Measurements from ENCODE around the gene AGPAT4. TPM values are rescaled to one million over a fixed set of nuclear protein-coding genes. Genes with fewer than 3 reads are reported as not detected.

Gene AGPAT4
- total RNA-seq, 1 donor from 2014 or later, result 2.4 TPM

- no peak for DNase-seq (ENCODE audit: missing footprints)
- no peak for ATAC-seq
- intact Hi-C loops (cut with DNase I), result no loop called here
Observed at GRCh38 chr6:161217628-161218027, 56.2 kb downstream of the AGPAT4 start.

- DNase-seq (ENCODE audit: missing footprints) (no peak), ATAC-seq (no peak)
- intact Hi-C loops (cut with DNase I), result no loop called here
Observed at GRCh38 chr6:161216616-161217205, 57.1 kb downstream of the AGPAT4 start.

- ATAC-seq, result no peak
- intact Hi-C loops (cut with DNase I), result no loop called here
- DNase-seq (ENCODE audit: missing footprints), result no peak
Observed at GRCh38 chr6:161215876-161216615, 57.8 kb downstream of the AGPAT4 start.

GRCh38 chr6:161215193-161215592 lies 58.7 kb downstream of the AGPAT4 start:
- DNase-seq (ENCODE audit: missing footprints) (no peak), ATAC-seq (no peak)

DNA sequence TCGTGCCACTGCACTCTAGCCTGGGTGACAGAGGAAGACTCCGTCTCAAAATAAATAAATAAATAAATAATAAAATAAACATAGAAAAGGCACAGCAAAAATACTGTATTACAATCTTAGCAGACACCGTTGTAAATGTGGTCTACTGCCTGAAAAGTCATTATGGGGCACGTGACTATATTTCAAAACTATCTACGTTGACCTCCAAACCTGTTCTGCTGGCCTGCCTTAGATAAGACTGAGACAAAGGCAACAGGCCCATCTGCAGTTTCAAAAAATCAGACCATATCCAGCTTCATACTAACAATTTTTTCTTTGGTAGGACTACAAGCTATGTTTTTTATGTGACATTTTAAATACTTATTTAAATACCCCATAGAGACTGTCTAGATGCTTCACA lies 59.1 kb downstream of the AGPAT4 start:
- intact Hi-C loops (cut with DNase I), result no loop called here
- no peak for ATAC-seq
- DNase-seq (ENCODE audit: missing footprints), result no peak

More at GRCh38 chr6:161215193-161215592, 58.7 kb downstream of the AGPAT4 start:
- intact Hi-C loops (cut with DNase I), result no loop called here

- intact Hi-C loops (cut with DNase I), result no loop called here
- no peak for ATAC-seq
Observed at GRCh38 chr6:161212902-161213301, 61.0 kb downstream of the AGPAT4 start.

DNA sequence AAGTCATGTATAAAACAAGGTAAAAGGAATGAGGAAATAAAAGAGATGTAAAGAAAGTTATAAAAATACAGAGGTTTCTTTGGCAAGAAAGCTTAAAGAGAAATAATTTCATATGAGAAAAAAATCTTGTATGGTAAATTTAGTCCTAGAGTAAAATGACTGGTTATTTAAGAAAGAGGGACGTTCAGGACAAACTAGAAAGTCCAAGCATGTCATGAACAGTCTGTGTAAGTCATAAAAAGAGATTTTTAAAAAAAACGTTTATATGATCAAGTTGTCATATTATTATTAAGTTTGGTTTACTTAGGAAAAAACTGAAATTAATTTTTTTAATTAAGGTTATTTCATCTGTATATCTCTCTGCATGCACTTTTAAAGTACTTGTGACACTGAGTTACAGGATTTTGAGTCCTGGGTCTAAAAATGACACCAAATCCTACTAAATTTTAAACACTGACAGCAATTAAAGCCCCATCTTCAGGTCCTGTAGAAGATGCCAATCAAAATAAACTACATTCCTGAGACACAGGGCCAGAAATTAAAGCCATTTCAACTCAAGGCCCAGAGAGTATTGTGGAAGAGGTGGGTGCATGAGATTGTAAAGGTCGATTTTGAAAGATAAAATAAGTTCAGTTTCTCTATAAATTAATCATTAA lies 62.4 kb downstream of the AGPAT4 start:
- DNase-seq (ENCODE audit: missing footprints) (no peak), ATAC-seq (no peak)
- intact Hi-C loops (cut with DNase I), result no loop called here

More at GRCh38 chr6:161212902-161213301, 61.0 kb downstream of the AGPAT4 start:
- no peak for DNase-seq (ENCODE audit: missing footprints)

GRCh38 chr6:161210857-161211256 lies 63.0 kb downstream of the AGPAT4 start:
- intact Hi-C loops (cut with DNase I), result no loop called here
- ATAC-seq (no peak), DNase-seq (ENCODE audit: missing footprints) (no peak)

- no peak for ATAC-seq
- DNase-seq (ENCODE audit: missing footprints), result no peak
- intact Hi-C loops (cut with DNase I), result no loop called here
Observed at GRCh38 chr6:161207200-161207599, 66.7 kb downstream of the AGPAT4 start.

DNA sequence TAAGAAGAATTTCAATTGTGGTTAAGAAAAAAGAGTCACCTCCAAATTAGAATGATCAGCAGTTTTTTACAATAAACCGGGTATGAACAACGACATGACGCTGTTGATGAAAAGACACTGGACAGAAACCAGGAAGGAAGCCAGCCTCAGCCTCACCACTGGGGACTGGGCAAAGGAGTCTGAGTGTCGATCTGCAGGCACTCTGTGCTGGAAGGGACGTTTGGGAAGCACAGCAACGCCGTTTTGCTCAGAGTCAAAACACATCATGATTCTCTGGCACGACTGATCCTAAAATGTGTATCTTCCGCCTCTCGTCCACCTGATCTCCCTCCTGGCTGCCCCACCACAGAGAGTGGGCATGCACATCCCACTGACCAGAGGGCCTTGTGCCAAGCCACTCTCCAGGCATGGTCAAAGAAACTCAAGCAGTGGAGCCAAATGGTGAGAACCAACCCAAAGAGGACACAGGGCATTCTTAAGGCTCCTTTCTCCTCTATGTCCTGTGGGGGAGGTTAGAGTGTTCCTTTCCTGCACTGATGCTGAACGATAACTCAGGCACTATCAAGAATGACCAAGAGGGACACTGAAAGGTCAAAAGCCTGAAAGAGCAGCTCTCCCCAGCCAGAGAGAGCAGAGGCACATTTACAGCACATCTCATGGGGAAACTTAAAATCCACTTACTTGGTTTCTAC lies 68.8 kb downstream of the AGPAT4 start:
- ATAC-seq, result no peak
- intact Hi-C loops (cut with DNase I), result no loop called here

GRCh38 chr6:161200610-161201370 lies 73.1 kb downstream of the AGPAT4 start:
- DNase-seq (ENCODE audit: missing footprints) (no peak), ATAC-seq (no peak)
- intact Hi-C loops (cut with DNase I), result no loop called here

More for the DNA sequence above, 68.8 kb downstream of the AGPAT4 start:
- DNase-seq (ENCODE audit: missing footprints), result no peak

DNA sequence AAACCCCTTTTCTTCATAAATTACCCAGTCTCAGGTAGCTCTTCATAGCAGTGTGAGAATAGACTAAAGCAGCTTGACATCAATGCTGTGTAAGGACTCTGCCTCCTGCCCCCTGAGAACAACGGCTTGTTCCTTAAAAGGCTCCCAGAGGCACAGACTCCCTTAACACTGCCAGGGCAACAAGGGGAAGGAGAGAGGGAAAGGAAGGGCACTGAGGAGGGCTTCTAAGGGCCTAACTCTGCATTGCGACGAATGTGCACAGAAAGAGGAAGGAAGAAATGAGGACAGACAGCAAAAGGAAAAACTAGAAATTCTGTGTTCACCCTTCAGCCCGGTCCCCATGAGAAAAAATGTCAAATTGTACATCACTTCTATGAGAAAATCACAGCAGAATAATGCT lies 74.0 kb downstream of the AGPAT4 start:
- intact Hi-C loops (cut with DNase I), result no loop called here
- DNase-seq (ENCODE audit: missing footprints) (no peak), ATAC-seq (no peak)

- no peak for ATAC-seq
- intact Hi-C loops (cut with DNase I), result no loop called here
Observed at GRCh38 chr6:161198783-161199460, 74.9 kb downstream of the AGPAT4 start.

GRCh38 chr6:161198176-161198575 lies 75.7 kb downstream of the AGPAT4 start:
- intact Hi-C loops (cut with DNase I), result no loop called here
- no peak for DNase-seq (ENCODE audit: missing footprints)
- ATAC-seq, result no peak

More at GRCh38 chr6:161198783-161199460, 74.9 kb downstream of the AGPAT4 start:
- no peak for DNase-seq (ENCODE audit: missing footprints)

DNA sequence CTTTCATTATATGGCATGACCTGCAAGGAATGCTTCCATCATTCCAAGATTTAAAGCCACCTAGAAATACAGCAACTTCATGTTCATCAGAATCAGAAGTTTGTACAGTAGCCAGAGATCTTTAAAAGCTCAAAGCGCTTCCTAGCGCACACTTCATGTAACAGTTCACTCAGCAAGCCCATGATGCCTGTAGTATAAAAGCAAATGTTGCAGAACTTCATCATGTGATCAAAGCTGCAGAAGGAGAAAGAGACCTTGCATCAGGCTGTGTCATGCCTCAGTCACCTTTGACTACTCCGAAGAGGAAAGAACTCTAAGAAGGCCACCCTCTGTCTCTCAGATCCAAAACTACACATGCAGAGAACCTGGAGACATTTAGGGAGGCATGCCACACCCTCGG lies 78.5 kb downstream of the AGPAT4 start:
- DNase-seq (ENCODE audit: missing footprints), result no peak
- intact Hi-C loops (cut with DNase I), result no loop called here
- ATAC-seq, result no peak

DNA sequence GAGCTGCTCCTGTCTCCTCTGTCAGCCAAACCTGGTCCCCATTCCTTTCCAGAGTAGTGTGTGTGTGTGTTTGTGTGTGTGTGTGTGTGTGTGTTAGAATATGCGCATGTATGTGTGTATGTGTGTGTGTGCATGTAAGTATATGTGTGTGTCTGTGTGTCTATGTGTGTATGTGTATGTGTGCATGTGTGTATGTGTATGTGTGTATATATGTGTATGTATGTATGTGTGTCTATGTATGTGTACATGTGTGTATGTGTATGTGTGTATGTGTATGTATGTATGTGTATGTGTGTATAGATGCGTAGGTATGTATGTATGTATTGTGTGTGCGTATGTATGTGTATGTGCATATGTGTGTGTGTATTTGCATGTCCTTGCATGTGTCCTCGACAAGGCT lies 79.5 kb downstream of the AGPAT4 start:
- intact Hi-C loops (cut with DNase I), result no loop called here

GRCh38 chr6:161192636-161193411 lies 81.0 kb downstream of the AGPAT4 start:
- DNase-seq (ENCODE audit: missing footprints), result no peak
- ATAC-seq, result no peak
- intact Hi-C loops (cut with DNase I), result no loop called here

More for the DNA sequence above, 79.5 kb downstream of the AGPAT4 start:
- DNase-seq (ENCODE audit: missing footprints) (no peak), ATAC-seq (no peak)

Data from Right ventricle myocardium inferior (tissue), 1 donor.